HG02870 (cell line): ENCODE results near the gene UMPS.
A peak's percentile ranks its signal among the peaks of the same experiment; 100 is the strongest.

Experiments used
- ATAC-seq: cut with Tn5 transposase; IDR thresholded peaks from one replicate; pipeline ENCODE4 v1.9.1; 2021; ENCODE audit warnings: mild to moderate bottlenecking, moderate library complexity; ENCODE audit not compliant: unreplicated experiment

UMPS gene

GRCh38 chr3:124762661-124763011 is 32.4 kb downstream of the UMPS start:
- no peak for ATAC-seq

DNA sequence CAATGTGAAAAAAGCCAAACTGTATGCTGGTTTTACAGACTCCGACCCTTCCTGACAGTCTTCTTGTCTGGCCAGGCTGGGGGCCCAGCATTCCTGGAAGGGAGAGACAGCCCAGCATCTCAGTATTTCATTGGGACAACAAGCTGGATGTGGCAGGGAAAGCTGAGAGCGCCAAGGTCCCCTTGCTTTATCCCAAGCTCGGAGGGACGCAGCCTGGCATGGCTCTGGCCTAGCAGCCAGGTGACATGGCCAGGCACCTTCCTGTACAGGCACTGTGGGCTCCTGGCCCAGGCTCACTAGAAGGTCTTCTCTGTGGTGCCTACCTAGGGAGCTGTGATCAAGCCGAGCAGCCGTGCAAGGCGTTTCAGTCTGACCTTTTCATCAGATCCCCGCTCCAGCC is 33.0 kb downstream of the UMPS start:
- ATAC-seq = no peak

DNA sequence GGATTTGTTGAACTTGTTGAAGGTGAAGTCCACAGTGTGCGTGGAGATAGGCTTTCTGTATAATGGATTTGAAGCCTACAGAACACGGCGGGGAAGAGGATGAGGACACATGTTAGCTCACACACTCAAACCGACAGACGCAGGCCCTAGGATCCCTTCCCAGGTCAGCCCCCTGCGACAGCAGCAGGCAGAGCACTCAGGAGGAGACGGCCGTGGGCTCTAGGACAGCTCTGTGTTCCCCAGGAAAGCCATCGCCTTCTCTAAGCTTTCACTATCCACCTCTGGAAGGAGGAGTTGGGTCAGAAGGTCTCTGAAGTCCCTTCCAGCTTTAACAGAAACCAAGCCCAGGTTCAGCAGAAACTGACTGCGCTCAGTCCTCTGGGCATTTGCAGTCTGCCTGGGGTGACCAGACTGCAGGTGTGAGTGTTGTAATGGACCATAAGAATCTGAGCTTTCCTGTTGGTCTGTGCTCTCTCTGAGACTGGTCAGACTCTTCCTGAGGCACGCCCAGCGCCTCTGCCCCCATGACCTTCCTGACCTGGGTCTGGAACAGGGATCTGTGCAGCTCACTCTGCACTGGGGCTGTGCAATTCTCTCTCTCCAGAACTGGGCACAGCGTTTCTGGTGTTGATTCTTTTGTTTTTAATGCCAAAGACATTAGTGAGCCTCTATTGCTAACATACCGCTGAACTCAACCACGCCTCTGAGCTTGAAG is 33.5 kb downstream of the UMPS start:
- ATAC-seq = no peak

DNA sequence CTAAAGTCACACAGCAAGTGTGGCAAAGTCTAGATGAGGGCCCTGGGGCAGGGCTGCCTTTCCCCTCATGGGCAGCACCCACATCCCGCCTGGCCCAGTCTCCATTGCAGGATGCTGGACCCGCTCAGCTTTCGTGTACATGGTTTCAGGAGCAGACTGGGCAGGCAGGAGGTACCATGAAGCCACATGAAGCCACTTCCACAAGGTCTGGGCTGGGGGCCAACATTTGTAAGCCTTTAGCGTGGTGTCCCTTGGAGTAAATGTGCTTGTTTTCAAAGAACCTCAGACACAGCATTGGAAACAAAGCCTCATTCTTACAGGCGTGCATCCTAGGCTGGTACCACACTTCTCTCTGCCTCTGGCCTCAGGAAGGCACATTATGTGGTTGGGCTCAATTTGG is 34.5 kb downstream of the UMPS start:
- no peak for ATAC-seq

GRCh38 chr3:124765197-124765840 is 35.1 kb downstream of the UMPS start:
- ATAC-seq = no peak

DNA sequence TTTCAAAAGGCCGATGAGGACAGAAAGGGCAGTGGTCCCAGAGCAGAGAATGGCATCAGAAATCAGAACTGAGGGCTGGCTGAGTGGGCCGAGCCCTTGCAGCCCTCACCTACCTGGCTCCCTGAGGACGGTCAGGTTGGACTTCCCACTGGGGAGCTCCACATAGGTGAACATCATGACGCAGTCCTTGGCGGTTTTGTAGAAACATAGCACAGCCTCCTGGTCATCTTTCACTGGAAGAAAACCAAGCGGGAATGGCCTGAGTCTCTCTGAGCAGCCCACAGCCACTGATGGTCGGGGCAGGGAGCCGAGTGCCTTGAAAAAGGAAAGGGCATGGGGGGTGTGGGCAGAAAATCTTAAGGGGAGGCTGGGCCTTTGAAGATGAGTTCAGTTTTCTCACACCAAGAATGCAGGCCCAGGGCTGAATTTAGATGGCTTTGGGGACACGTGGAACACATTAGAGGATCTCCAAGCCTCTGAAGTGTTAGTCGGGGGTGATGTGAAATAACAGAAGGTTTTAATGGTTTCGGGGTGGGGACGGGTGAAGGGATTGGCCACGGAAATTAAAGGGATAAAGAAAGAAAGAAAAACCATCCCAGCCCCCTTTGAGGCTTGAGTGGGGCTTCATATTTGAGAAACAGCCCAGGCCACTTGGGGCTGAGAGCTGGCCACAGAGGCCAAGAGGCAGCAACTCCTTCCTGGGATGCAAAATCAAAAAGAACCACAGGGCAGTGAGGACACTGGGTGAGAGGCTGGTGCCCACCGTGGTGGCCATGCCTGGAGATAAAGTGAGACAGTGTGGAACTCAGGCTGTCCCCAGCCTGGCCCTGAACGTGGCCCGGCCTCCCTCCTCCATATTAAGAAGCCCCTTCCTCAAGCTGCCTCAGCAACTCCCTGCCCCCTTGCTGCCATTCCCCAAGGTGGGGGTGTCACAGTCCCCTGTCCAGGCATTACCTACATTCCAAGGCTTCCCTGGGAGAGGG is 36.2 kb downstream of the UMPS start:
- no peak for ATAC-seq

GRCh38 chr3:124767264-124767663 is 37.0 kb downstream of the UMPS start:
- no peak for ATAC-seq

DNA sequence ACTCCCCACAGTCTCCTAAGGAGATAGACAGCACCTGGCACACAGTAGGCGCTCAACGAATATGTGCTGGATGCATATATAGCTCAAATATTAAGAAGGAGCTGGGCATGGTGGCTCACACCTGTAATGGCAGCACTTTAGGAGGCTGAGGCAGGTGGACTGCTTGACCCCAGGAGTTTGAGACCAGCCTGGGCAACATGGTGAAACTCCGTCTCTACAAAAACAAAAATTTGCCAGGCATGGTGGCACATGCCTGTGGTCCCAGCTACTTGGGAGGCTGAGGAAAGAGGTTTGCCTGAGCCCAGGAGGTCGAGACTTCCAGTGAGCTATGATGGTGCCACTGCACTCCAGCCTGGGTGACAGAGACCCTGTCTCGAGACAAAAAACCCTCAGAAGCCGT is 37.4 kb downstream of the UMPS start:
- no peak for ATAC-seq

DNA sequence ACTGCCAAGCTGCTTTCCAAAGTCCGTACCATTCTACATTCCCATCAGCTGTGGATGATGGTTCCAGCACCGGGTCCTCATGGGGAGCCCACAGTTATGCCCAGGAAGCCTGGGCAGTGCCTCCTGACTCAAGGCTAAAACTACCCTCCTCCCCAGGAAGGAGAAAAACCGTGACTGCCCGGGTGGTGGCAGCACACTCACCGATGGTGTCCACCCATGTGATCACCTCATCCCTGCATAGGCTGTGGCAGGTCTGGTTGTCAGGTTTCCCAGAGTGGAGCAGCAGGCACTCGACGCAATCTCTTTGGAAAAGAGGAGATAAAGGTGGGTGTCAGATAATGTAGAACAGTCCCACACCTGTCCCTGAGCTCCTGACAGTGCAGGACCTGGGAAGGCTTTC is 38.6 kb downstream of the UMPS start:
- ATAC-seq = peak; percentile 51

GRCh38 chr3:124769462-124769861 is 39.2 kb downstream of the UMPS start:
- no peak for ATAC-seq

DNA sequence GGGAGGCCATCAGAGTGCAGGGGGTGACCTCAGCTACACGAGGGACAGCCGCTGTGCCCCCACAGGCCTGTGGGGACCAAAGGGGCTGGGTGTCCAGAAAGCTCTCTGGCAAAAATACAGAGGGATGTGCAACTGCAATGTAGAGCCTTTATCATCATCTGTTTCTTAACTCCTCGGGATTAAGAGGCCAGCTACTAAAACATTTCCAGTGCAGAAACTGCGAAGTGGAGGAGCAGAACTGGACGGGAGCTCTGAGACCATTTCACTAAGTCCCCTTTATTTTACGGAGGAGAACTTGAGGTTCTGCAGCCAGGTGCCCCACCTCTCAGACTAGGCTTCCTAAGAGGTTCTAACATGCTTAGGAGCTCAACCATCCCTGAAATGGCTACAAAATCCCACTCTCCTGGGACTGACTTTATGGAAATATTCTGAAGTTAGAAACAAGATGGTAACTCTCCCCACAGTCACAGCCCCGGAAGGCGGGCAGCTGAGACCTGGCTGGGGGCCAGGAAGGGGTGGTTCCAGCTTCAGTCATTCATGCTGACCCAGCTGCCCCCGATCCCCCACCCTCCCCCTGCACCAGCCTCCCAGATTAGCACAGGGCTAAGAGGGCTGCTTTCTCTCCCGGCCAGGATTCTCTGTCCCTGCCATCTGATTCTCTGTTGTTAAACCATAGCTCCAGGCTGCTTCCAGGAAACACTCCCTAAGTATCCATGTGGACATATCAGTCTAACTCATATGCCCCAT is 40.3 kb downstream of the UMPS start:
- ATAC-seq = no peak

DNA sequence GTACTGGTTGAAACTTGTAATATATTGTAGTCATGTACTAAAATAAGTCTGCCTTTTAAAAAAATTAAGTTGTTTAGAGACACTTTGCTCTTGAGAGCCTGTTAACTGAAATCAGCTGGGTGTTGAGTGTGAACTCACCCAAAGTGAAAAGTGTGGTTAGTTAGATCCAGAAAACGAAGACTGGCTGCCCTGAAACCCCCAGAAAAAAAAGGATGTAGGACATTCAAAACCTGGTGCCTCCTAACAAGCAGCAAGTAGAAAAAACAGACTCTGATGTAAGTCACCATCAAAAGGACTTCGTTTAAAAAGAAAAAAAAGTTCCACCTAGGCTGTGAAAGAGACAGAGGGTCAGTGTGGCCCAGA is 40.8 kb downstream of the UMPS start:
- ATAC-seq = no peak

GRCh38 chr3:124772081-124772831 is 42.0 kb downstream of the UMPS start:
- no peak for ATAC-seq

GRCh38 chr3:124773351-124774326 is 43.4 kb downstream of the UMPS start:
- ATAC-seq = no peak

DNA sequence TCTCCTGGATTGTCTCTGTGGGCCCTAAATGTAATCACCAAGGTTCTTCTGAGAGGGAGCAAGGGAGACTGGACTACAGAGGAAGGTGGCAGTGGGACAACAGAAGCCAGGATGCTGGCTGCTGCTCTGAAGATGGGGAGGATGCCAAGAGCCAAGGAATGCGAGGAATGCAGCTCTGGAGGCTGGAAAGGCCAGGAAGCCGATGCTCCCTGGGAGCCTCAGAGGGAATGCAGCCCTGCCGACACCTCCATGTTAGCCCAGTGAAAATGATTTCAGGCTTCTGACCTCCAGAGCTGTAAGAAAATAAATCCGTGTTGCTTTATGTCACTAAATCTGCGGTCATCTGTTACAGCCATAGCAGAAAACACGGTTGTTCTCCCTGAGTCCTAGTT is 44.1 kb downstream of the UMPS start:
- ATAC-seq = no peak

DNA sequence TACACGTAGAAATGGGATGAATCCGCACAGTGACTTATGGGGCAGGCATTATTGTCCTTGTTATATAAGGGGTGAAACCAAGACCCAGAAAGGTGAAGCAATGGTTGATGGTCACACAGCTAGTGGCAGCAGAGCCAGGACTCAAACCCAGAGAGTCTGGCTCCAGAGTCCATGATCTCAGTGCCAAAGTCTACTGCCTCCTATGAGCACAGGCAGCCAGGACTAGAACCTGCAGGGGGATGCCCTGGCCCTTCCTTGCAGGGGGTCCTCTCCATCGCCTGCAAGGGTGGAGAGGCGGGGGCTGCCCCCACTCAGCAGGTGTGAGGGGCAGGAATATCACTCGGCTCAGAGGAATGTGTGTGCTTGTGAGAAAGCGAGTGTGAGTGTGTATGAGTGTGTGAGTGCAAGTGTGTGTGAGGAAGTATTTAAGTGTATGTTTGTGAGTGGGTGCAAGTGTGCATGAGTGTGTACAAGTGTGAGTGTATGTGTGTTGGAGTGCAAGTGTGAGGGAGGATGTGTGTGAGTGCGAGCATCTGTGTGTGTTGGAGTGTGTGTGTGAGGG is 44.7 kb downstream of the UMPS start:
- no peak for ATAC-seq

- ATAC-seq = no peak
Measured at GRCh38 chr3:124775877-124776276, 45.6 kb downstream of the UMPS start.

GRCh38 chr3:124776856-124777255 is 46.6 kb downstream of the UMPS start:
- no peak for ATAC-seq
